T-helper 2 cell treated with Interferon-gamma antibody and Interleukin-4, amounts not matched to agents 100 ng/mL and 5 ng/mL, for 36 hours (primary cell): ENCODE results near the gene TMEM9. TPM values are rescaled to one million over a fixed set of nuclear protein-coding genes. Genes with fewer than 3 reads are reported as not detected.

Experiments used
- total RNA-seq: library from RNA; stranded (reverse); gene quantifications from 2 replicates; pipeline ENCODE4 v1.2.3, GENCODE V29; 2022

The TMEM9 gene
- total RNA-seq, 1 donor from 2014 or later: 16.4 TPM

Other genes with a start within 250 kb of the TMEM9 start
- 87.2 and 90.6 TPM in 2 replicates for gene KIF21B, start 130.8 kb downstream of the TMEM9 start, total RNA-seq
- not detected in 2 replicates for gene CACNA1S, start 42.0 kb downstream of the TMEM9 start, total RNA-seq
- gene ASCL5, start 27.3 kb downstream of the TMEM9 start, total RNA-seq: not detected in 2 replicates
- not detected in 2 replicates for gene IGFN1, start 36.4 kb upstream of the TMEM9 start, total RNA-seq
- not detected in 2 replicates for gene PKP1, start 129.0 kb upstream of the TMEM9 start, total RNA-seq
- not detected in 2 replicates for gene TNNT2, start 223.2 kb upstream of the TMEM9 start, total RNA-seq
- not detected in 2 replicates for gene LAD1, start 244.8 kb upstream of the TMEM9 start, total RNA-seq